Chondrocyte (in vitro differentiated cells): Measurements from ENCODE around the gene BCL2L14. TPM values are rescaled to one million over a fixed set of nuclear protein-coding genes. Genes with fewer than 3 reads are reported as not detected.

Experiments used
- DNase-seq: peaks from one replicate; pipeline ENCODE4 v3.0.0; 2021; ENCODE audit warnings: mixed read lengths, low spot score
- H3K27ac Mint-ChIP-seq: one replicate; pipeline ENCODE4 v1.8.0; 2021; ENCODE audit warnings: mild to moderate bottlenecking, moderate library complexity, mixed read lengths; ENCODE audit not compliant: unreplicated experiment
- H3K27me3 Mint-ChIP-seq: 2 replicates; pipeline ENCODE4 v1.8.0; 2021; ENCODE audit warnings: low read depth, mixed read lengths
- H3K36me3 Mint-ChIP-seq: 2 replicates; pipeline ENCODE4 v1.8.0; 2021; ENCODE audit warnings: low read depth, mixed read lengths
- H3K4me1 Mint-ChIP-seq: 2 replicates; pipeline ENCODE4 v1.8.0; 2021; ENCODE audit warnings: low read depth, mild to moderate bottlenecking, mixed read lengths
- H3K4me3 Mint-ChIP-seq: one replicate; pipeline ENCODE4 v1.8.0; 2021; ENCODE audit warnings: mild to moderate bottlenecking, moderate library complexity, mixed read lengths; ENCODE audit not compliant: unreplicated experiment
- H3K9me3 Mint-ChIP-seq: 2 replicates; pipeline ENCODE4 v1.8.0; 2021; ENCODE audit warnings: low read depth, mixed read lengths
- CTCF ChIP-seq: fragments of 200-600 bp; sonication (generic); IDR thresholded peaks from 2 replicates; pipeline ENCODE4 v1.5.0; 2021; ENCODE audit warnings: antibody characterized with exemption, mild to moderate bottlenecking, moderate library complexity
- total RNA-seq: library from RNA; stranded (reverse); gene quantifications from 3 replicates; pipeline ENCODE4 v1.2.1, GENCODE V29; 2021

BCL2L14 gene
- total RNA-seq, 1 donor from 2014 or later, result not detected

GRCh38 chr12:12121061-12121460, 50.3 kb downstream of the BCL2L14 start:
- Mint-ChIP-seq H3K27me3 (no peaks in the 10 kb centered on the region), H3K36me3 (peaks cover 20% of the 10 kb centered on the region), H3K4me3 (no peak overlapping the region), H3K9me3 (no peaks in the 10 kb centered on the region), H3K27ac (no peak overlapping the region), H3K4me1 (no peaks in the 10 kb centered on the region)
- no peak for DNase-seq
- TF ChIP-seq CTCF, result no peak

GRCh38 chr12:12123036-12123604, 52.4 kb downstream of the BCL2L14 start:
- Mint-ChIP-seq H3K27ac (no peak overlapping the region), H3K4me1 (no peaks in the 10 kb centered on the region), H3K4me3 (no peak overlapping the region), H3K36me3 (peaks cover 21% of the 10 kb centered on the region), H3K9me3 (no peaks in the 10 kb centered on the region), H3K27me3 (no peaks in the 10 kb centered on the region)
- no peak for DNase-seq
- TF ChIP-seq CTCF, result no peak

- H3K36me3 Mint-ChIP-seq, result peaks cover 26% of the 10 kb centered on the region
- H3K9me3 Mint-ChIP-seq, result no peaks in the 10 kb centered on the region
- no peak overlapping the region for H3K27ac Mint-ChIP-seq
- H3K4me1 Mint-ChIP-seq, result no peaks in the 10 kb centered on the region
- no peaks in the 10 kb centered on the region for H3K27me3 Mint-ChIP-seq
- DNase-seq, result no peak
- H3K4me3 Mint-ChIP-seq, result no peak overlapping the region
- TF ChIP-seq CTCF, result no peak
Measured at GRCh38 chr12:12126551-12126950, 55.8 kb downstream of the BCL2L14 start.

GRCh38 chr12:12127304-12127703, 56.6 kb downstream of the BCL2L14 start:
- Mint-ChIP-seq H3K4me1 (no peaks in the 10 kb centered on the region), H3K9me3 (no peaks in the 10 kb centered on the region), H3K4me3 (no peak overlapping the region), H3K27me3 (no peaks in the 10 kb centered on the region), H3K36me3 (peaks cover 29% of the 10 kb centered on the region), H3K27ac (no peak overlapping the region)
- TF ChIP-seq CTCF, result no peak
- DNase-seq, result no peak

- Mint-ChIP-seq H3K27me3 (no peaks in the 10 kb centered on the region), H3K4me1 (no peaks in the 10 kb centered on the region), H3K9me3 (no peaks in the 10 kb centered on the region), H3K4me3 (no peak overlapping the region), H3K36me3 (peaks cover 25% of the 10 kb centered on the region), H3K27ac (no peak overlapping the region)
- DNase-seq, result no peak
- no peak for TF ChIP-seq CTCF
Measured at GRCh38 chr12:12128670-12129069, 57.9 kb downstream of the BCL2L14 start.
